ENCODE data around the gene KCNQ1.

- TF ChIP-seq EZH2 (IDR thresholded peaks at IDR 0.05; ENCODE audit: borderline replicate concordance, low read depth, low read length, severe bottlenecking): no peak
- no peak for TF ChIP-seq CTCF (IDR thresholded peaks at IDR 0.05; ENCODE audit: borderline replicate concordance, extremely low read depth, low read length, poor library complexity, severe bottlenecking)
Measured at GRCh38 chr11:2488004-2488403, 43.2 kb downstream of the KCNQ1 start.
